Measurements from ENCODE around the gene PAQR8.

The PAQR8 gene

GRCh38 chr6:52346503-52346902 is 15.4 kb upstream of the PAQR8 start:
- TF ChIP-seq EP300 (IDR thresholded peaks at IDR 0.05; ENCODE audit: borderline replicate concordance) (no peak), TAF1 (IDR thresholded peaks at IDR 0.05; ENCODE audit: low read depth) (no peak), NFIC (IDR thresholded peaks at IDR 0.05) (no peak), ZBTB7A (IDR thresholded peaks at IDR 0.05; ENCODE audit: low read depth) (no peak), USF1 (IDR thresholded peaks at IDR 0.05) (no peak), CREB1 (IDR thresholded peaks at IDR 0.05; ENCODE audit: low read depth) (no peak), FOXM1 (IDR thresholded peaks at IDR 0.05; ENCODE audit: borderline replicate concordance, low read depth) (no peak), TCF12 (IDR thresholded peaks at IDR 0.05; ENCODE audit: low read depth) (no peak), CEBPB (IDR thresholded peaks at IDR 0.05) (no peak), MAX (IDR thresholded peaks at IDR 0.05) (no peak), TEAD4 (IDR thresholded peaks at IDR 0.05) (no peak), RAD21 (IDR thresholded peaks at IDR 0.05; ENCODE audit: low read depth) (no peak), EGR1 (IDR thresholded peaks at IDR 0.05) (no peak), YY1 (IDR thresholded peaks at IDR 0.05; ENCODE audit: low read depth) (no peak), REST (IDR thresholded peaks at IDR 0.05; ENCODE audit: low read depth) (no peak)

GRCh38 chr6:52347818-52348217 is 14.1 kb upstream of the PAQR8 start:
- TF ChIP-seq USF1 (IDR thresholded peaks at IDR 0.05): no peak
- no peak for TF ChIP-seq TEAD4 (IDR thresholded peaks at IDR 0.05)
- no peak for TF ChIP-seq EGR1 (IDR thresholded peaks at IDR 0.05)
- TF ChIP-seq MAX (IDR thresholded peaks at IDR 0.05): no peak
- TF ChIP-seq CEBPB (IDR thresholded peaks at IDR 0.05): no peak
- TF ChIP-seq CREB1 (IDR thresholded peaks at IDR 0.05; ENCODE audit: low read depth): no peak
- no peak for TF ChIP-seq YY1 (IDR thresholded peaks at IDR 0.05; ENCODE audit: low read depth)
- TF ChIP-seq RAD21 (IDR thresholded peaks at IDR 0.05; ENCODE audit: low read depth): no peak
- TF ChIP-seq REST (IDR thresholded peaks at IDR 0.05; ENCODE audit: low read depth): no peak
- no peak for TF ChIP-seq EP300 (IDR thresholded peaks at IDR 0.05; ENCODE audit: borderline replicate concordance)
- TF ChIP-seq TAF1 (IDR thresholded peaks at IDR 0.05; ENCODE audit: low read depth): no peak
- no peak for TF ChIP-seq ZBTB7A (IDR thresholded peaks at IDR 0.05; ENCODE audit: low read depth)
- no peak for TF ChIP-seq NFIC (IDR thresholded peaks at IDR 0.05)
- no peak for TF ChIP-seq TCF12 (IDR thresholded peaks at IDR 0.05; ENCODE audit: low read depth)
- TF ChIP-seq FOXM1 (IDR thresholded peaks at IDR 0.05; ENCODE audit: borderline replicate concordance, low read depth): no peak

GRCh38 chr6:52351879-52352238 is 10.1 kb upstream of the PAQR8 start:
- TF ChIP-seq REST (IDR thresholded peaks at IDR 0.05; ENCODE audit: low read depth) (no peak), MAX (IDR thresholded peaks at IDR 0.05) (no peak), TCF12 (IDR thresholded peaks at IDR 0.05; ENCODE audit: low read depth) (no peak), ZBTB7A (IDR thresholded peaks at IDR 0.05; ENCODE audit: low read depth) (no peak), CREB1 (IDR thresholded peaks at IDR 0.05; ENCODE audit: low read depth) (no peak), FOXM1 (IDR thresholded peaks at IDR 0.05; ENCODE audit: borderline replicate concordance, low read depth) (no peak), CEBPB (IDR thresholded peaks at IDR 0.05) (no peak), NFIC (IDR thresholded peaks at IDR 0.05) (no peak), RAD21 (IDR thresholded peaks at IDR 0.05; ENCODE audit: low read depth) (no peak), YY1 (IDR thresholded peaks at IDR 0.05; ENCODE audit: low read depth) (no peak), TAF1 (IDR thresholded peaks at IDR 0.05; ENCODE audit: low read depth) (no peak), TEAD4 (IDR thresholded peaks at IDR 0.05) (no peak)
